Stimulated activated CD8-positive, alpha-beta memory T cell treated with anti-CD3 and anti-CD28 coated beads, Interleukin-7, amount 100 ng/mL, for 24 hours (primary cell): ENCODE data around the gene LRRC14B.

Experiments
- DNase-seq: peaks from one replicate; pipeline ENCODE4 v3.0.0-alpha.2; 2020; ENCODE audit warnings: low read depth

LRRC14B gene

DNA sequence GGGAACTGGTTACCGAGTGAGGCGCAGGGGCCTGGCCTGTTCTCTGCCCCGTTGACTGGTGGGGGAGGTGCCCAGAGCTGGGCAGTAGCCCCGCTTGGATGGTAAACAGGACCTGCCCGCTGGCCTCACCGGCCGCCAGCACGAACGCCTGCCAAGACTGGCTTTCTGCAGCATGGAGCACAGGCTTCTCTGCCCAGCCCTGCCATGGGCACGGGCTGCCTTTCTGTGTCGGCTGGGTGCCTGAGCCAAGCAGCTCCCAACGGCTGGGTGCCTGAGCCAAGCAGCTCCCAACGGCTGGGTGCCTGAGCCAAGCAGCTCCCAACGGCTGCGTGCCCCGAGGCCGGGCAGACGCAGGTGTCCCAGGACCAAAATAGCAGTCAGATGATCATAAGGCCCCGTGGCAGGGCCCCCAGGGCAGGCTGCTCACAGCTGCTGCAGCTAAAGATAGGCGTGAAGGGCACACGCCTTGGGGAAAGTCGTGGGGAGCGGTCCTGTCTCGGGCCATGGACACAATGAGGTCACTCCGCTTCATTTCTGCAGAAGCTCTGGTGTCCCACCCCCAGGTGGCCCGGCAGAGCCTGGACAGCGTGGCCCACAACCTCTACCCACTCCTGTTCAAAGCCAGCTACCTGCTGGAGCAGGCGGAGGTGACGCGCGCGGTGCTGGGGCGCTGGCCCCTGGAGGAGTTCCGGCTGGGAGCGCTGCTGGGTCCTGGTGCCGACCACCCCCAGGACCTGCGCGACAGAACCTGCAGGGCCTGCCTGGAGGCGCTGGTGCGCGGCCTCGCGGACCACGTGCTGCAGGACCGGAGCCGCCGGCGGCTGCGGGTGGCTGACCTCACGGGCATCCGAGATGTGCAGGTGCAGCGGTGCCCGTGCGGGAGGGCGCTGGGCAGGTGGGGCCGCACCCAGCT is at the start of gene LRRC14B:
TSS of gene LRRC14B (plus strand) at position 460 of the 913 bp plus-strand sequence. CDS start at position 504, 44 bp downstream.
- DNase-seq: no peak

DNA sequence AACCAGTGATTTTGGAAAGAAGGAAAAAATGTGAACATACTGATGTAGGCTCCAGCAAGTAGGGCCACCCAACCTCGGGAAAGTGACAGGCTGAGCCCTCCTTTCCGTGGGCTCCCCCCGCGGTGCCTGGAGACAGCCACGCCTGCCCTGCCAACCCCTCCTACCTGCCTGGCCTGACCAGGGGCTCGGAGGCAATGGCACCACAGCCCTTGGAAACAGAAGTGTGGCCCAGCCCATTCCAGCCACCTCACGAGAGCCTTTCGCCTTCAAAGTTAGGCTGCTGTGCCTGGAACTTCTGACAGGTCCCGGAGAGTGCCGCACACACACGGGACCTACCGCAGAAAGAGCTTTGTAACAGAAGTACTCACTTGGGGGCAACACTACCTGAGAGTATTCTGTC is 49.5 kb upstream of the LRRC14B start:
- no peak for DNase-seq

DNA sequence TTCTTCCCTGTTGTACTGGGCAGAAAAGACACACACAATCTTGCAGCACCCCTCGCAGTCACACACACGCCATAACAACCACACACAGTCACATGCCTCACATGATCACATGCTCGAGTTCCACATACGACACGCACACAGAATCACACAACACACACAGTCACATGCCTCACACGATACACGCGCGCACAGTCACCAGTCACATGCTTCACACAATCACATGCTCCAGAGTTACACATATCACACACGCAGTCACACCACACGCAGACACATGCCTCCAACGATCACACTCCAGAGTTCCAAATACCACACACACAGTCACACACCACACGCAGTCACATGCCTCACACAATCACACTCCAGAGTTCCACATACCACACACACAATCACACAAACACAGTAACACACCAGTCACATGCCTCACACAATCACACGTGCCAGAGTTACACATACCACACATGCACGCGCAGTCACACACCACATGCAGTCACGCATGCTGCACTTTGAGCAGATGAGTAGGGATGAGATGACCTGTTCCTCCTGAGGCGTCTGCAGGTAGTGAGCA is 49.0 kb upstream of the LRRC14B start:
- DNase-seq: no peak

DNA sequence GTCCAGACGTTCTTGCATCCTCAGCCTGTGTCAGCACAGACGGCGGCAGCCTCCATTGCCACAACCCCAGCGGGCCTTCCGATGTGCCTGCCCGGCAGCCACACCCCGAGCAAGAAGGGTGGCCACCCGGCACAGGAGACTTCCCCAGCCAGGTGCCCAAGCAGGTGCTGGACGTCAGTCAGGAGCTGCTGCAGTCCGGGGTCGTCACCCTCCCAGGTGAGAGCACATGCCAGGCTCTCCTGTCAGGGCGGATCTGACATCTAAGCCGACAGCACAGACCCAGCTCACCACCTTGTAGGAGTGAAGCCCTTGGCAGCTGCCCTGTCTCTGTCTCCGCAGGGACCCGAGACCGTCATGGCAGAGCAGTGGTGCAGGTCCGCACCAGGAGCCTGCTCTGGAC is 48.3 kb upstream of the LRRC14B start:
- DNase-seq: no peak

DNA sequence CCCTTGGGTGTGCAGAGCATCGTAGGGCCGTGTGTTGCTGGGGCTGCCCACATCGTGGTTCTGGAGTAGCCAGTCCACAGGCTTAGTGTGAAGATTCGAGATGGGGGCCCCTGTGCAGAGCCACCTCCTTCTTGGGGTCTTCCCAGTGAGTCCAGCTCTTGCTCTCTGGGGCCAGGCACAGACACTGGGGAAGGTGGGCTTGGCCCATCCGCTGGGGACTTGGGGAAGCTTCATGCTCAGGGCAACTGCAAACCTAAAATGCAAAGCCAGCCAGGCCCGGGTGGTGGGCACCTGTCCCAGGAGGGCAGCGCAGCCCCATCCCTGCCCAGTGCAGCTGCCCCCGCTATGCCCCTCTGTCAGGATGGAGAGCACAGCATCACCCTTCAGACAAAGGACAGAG is 46.4 kb upstream of the LRRC14B start:
- no peak for DNase-seq

DNA sequence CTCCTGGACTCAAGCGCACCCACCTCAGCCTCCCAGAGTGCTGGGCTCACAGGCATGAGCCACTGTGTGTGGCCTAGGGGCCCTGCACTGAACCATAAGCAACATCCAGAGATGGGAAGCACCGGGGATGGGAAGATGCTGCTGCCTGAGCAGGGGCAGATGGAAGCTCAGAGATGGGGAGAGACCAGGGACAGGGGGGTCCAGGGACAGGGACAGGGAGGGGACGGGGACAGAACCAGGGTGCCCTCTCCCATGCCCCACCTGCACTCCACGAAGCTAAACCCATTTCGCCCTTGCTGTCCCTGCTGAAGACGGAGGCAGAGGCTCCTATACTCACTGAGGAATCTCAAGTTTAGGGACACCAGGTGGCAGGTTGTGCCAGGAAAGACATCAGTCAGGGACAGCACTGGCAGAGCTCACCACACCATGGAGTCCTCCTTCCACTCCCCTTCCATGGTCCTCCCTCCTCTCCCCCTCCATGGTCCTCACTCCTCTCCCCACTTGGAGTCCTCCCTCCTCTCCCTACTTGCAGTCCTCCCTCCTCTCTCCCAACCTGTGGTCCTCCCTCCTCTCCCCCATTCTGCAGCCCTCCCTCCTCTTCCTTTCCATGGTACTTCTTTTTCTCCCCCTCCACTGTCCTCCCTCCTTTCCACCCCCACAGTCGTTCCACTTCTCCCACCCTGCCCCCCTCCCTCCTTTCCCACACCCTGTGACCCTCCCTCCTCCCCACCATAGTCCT is 45.5 kb upstream of the LRRC14B start:
- DNase-seq: no peak

DNA sequence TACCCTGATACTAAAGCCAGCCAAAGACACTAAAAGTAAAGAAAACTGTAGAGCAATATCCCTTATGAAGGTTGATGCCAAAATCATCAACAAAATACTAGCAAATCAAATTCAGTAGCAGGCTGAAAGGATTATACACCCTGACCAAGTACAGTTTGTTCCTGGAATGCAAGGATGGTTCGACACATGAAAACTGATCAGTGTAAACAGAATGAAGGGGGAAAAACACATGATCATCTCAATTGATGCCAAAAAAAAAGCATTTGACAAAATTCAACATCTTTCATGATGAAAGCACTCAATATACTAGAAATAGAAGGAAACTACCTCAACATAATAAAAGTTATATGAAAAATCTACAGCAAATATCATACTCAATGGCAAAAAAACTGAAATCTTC is 43.5 kb upstream of the LRRC14B start:
- no peak for DNase-seq

DNA sequence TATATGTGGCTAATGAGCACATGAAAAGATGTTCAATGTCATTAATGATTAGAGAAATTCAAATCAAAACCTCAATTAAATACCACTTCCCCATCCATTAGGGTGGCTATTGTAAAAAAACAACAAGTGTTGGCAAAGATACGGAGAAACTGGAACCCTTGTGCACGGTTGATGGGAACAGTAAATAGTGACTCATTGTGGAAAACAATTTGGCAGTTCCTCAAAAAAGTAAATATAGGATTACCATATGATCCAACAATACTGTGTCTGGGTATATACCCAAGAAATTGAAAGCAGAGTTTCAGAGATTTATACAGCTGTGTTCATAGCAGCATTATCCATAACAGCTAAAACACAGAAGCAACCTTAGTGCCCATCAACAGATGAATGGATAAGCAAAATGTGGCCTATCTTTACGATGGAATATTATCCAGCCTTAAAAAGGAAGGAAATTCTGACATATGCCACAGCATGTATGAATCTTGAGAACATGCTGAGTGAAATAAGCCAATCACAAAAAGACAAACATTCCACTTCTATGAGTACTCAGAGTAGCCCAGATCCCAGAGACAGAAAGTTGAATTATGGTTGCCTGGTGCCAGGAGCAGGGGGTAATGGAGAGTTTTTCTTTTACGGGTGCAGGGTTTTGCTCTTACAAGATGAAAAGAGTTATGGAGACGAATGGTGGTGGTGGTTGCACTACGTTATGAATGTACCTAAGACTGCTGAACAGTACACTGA is 41.4 kb upstream of the LRRC14B start:
- no peak for DNase-seq

DNA sequence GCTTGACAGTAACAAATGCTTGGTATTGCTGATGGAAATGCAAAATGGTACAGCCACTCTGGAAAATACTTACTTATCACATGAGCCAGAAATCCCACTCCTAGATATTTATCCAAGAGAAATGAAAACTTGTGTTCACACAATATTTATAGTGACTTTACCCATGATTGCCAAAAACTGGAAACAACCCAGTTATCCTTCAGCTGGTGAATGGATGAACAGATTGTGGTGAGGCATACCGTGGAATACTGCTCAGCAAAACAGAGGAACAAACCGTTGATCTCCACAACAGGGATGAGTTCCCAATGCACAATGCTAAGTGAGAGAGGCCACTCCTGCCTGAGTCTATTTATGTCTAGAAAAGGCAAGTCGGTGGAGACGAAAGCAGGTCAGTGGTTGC is 40.5 kb upstream of the LRRC14B start:
- no peak for DNase-seq

DNA sequence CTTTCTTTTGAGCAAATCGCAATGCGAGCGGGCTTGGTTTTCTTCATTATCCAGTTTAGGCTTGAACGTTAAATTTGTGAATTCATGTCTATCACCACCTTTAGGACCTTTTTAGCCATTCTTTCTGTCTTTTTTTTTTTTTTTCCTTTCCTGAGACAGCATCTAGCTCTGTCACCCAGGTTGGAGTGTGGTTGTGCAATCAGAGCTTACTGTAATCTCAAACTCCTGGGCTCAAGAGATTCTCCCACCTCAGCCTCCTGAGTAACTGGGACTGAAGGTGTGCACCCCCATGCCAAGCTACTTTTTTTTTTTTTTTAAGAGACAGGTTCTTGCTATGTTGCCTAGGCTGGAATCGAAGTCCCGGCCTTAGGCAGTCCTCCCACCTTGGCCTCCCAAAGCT is 39.2 kb upstream of the LRRC14B start:
- no peak for DNase-seq

DNA sequence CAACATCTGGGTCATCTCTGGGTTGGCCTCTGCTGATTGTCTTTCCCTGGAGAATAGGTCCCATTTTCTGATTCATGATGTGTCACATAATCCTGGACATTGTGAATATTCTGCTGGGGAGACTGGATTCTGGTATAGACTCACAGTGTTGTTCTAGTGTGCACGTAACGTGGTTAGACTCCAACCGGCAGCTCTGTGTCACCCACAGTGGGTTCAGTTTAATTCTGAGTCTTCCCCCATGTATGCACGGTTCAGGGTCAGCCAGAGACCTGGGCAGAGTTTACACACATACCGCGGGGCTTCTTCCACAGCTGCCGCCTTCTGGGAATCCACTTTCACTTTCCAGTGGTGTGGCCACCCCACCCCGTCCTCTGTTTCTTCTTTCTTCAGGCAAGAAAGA is 38.0 kb upstream of the LRRC14B start:
- DNase-seq: no peak

DNA sequence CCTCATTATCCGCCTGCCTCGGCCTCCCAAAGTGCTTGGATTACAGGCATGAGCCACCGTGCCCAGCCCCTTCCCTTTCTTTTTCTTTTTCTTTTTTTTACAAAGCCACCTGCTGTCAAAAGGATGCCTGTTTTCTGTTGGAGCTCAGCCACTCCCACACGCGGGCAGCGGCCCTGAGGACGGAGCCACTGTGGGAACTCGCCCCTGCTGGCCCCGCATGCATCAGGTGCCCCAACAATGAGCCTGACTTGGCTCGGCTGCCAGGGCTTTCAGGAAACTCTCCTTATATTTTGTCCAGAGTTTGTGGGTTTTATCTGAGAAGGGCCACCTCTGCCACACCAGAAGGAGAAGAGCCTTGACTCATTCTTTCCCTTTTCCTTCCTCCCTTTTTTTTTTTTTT is 37.1 kb upstream of the LRRC14B start:
- no peak for DNase-seq

DNA sequence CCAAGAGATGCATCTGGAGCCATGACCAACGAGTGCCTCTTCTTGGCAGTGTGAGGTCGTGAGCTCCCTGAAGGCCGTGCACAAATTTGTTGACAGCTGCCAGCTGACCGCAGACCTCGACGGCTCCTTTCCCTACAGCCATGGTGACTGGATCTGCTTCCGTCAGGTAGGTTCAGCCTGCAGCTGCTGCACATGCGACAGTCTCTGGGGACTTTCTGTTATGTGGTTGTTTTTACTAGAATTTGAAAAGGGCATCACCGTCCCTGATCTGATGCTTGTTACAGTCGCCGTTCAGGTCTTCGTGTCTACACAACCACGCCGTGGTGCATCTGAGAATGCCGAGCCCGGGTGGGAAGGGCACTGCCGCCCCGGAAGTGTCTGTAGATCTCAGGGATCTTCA is 36.5 kb upstream of the LRRC14B start:
- no peak for DNase-seq

DNA sequence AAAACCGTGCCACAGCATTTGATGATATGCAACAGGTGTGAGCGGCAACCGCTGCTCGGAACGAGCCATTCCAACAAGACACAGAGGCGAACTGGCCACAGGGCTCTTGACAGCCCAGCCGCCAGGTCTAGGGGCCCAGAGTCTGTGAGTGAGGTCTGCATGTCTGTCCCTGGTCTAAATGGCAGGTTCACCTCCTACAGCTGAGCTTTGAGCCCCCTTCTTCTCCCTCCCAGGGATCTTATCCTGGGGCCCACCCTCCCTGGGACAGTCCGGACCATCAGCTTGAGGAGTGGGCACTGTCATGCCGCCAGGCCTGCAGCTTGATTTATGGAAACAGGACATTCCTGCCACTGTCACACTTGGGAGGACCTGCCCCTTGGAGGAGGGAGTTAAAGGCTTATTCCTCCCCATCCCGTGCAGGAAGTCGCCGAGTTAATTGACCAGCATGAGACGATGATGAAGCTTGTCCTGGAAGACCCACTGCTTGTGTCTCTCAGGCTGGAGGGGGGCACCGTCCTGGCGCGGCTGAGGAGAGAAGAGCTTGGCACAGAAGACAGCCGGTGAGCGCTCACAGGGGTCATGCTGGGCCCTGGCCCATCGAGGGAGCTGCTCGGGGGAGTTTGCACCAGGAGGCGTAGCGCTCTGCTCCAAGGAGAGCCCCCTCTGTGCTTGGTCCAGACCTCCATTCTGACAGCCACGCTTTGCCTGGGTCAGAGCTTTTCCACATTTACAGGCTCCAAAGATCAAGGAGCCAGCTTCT is 35.5 kb upstream of the LRRC14B start:
- DNase-seq: no peak

DNA sequence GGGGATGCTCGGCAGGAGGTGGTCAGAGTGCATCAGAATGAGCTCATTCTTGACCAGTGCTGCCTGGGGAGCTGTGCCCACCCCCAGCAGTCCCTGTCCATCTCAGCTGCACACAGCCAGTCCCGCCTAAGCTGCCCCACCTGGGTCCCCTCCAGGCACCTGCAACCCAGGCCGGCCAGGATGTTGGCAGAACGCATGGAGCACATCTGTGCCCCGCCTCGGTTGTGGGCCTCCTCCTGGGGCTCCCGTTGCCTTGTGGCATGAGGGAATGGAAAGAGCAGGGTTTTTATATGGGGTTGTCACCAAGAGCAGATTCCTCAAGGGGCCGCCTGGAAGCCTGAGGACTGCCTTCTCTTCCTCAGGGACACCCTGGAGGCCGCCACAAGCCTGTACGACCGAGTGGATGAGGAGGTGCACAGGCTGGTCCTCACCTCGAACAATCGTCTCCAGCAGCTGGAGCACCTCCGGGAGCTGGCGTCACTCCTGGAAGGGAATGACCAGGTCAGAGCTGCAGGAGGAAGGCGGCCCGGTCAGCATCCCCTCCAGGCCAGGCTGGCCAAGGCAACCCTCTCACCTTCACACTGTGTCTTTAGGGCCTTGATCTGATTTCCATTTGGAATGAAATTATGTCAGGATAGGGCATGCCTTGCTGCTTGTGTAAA is 34.8 kb upstream of the LRRC14B start:
- DNase-seq: no peak

DNA sequence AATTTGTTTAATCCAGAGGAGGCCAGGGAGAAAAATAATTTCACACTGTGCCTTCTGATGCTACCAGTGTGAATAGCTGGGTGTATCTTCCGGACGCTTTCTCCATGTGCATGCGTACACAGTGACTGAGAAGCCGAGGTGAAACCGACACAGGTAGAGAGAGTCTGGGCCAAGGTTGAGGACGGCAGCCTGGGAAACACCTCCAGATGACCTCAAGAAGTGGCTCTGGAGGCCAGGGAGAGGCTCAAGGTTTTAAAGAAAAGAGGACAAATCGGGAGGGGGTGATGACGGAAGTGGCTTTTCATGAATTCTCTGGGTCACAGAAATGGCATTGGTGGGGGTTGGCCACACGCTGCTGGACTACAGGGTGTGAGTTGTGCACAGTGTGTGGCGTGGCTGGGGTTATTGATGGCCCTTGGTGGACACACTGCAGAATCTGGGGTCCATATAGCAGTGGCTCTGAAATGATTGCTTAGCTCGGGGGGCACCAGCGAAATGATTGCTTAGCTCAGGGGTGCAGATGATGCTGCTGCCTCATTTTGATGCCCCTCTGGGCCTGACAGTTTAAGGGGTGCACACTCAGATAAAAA is 34.1 kb upstream of the LRRC14B start:
- DNase-seq: no peak

DNA sequence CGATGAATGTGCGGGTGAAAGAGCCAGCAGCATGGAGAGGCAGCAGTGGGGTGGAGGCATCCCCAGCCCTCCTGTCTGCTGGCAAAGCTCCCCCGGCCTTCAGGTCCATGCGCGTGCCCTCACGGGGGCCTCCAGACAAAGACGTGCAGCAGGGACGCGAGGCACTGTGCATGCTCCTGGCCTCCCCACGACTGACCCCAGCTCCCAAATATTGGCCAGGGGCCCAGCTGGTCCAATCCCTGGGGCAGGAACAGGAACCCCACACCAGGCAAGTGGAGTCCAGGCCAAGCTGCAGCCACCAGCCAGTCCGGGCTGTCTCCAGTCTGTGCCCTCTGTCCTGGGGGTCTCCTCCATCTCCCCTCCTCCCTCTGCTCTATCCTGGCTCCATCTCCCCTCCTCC is 33.5 kb upstream of the LRRC14B start:
- no peak for DNase-seq

DNA sequence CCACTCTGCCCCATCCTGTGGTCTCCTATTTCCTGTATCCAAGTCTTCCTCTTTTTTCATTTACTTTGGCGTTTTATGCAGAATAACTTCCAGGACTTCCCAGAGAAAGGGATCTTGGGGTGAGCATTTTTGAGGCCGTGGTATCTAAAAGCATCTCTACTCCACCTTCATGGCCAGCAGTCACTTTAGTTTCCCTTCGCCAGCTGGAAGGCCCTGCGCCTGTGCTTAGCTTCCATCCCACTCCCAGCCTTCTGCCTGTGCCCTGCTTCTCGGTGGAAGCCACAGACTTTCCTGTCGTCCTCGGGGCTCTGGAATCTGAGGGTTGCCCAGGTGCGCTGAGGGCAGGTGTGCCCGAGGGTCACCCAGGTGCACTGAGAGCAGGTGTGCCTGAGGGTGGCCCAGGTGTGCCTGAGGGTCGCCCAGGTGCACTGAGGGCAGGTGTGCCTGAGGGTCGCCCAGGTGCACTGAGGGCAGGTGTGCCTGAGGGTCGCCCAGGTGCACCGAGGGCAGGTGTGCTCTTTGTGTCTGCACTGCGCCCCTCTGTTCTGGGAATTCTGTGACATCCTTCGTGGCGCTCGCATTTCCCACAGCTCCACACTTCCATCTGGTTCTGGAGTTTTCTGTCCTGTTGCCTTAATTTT is 32.4 kb upstream of the LRRC14B start:
- no peak for DNase-seq

DNA sequence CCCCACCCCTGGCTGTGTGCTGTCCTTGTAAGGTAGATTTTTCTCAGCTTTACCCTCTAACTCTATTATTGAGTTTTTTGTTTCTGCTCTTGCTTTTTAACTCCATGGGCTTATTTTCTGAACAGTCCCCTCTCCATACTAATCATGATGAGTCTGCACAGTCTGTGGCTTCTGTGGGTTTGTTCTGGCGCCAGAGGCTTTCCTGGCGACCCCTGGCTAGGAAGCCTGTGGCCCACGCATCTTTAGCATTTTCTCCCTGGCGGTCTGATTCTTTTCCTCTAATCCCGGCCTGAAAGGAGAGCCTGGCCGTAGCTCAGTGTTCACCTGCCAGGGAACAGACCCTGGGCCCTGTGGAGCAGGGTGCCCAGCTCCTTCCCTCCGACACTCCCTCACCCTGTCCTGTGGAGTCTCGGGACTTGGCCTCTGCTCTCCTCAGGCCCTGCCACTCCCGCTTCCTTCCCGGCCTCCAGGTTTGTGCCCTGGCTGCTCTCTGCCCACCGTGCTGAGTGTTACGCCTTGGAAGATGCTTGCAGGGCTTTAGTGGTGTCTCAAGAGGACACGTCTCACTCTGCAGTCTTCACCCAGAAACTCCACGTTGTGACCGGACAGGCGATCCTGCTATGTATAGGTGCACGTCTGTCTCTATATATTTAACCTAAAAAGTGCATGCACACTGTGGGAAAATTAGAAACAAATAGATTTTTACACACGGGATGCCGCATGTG is 31.7 kb upstream of the LRRC14B start:
- DNase-seq: no peak

DNA sequence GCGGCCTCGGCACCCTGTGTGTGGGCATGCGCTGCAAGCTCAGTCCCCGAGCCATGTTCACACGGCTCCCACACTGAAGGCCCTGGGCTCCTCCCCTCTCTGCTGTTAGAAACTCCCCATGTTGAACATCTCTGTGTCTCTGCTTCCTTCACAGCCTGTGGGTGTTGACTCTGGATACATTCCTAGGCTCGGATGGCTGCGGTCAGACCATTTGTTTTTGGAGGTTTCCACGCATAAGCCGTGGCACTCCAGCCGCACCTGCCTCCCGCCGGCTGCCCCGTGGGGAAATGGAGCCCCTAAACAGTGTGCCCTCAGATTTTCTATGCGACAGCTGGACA is 31.2 kb upstream of the LRRC14B start:
- DNase-seq: no peak
